Keratinocyte (primary cell): ENCODE results near the gene RBPJL. TPM values are rescaled to one million over a fixed set of nuclear protein-coding genes. Genes with fewer than 3 reads are reported as not detected.

Source experiments
- DNase-seq: peaks from one replicate; pipeline ENCODE4 v3.0.0-alpha.2; 2011; ENCODE audit warnings: low read depth, missing footprints, low spot score
- FAIRE-seq: peaks from 2 replicates; lab custom pipeline; 2011; peaks lifted over from hg19 to GRCh38; lab: Jason Lieb, UNC
- H2AFZ ChIP-seq: 2 replicates; pipeline ENCODE4 v1.6.0; 2012; ENCODE audit warnings: low read length, control low read depth, inconsistent platforms; ENCODE audit not compliant: control insufficient read depth
- H3K27ac ChIP-seq: 2 replicates; pipeline ENCODE4 v1.5.1; 2011; ENCODE audit warnings: low read length; ENCODE audit not compliant: control insufficient read depth, insufficient read depth
- H3K27me3 ChIP-seq: 3 replicates; pipeline ENCODE4 v1.6.0; 2011; ENCODE audit warnings: low read length; ENCODE audit not compliant: control insufficient read depth, insufficient read depth; ENCODE audit errors: extremely low read depth
- H3K36me3 ChIP-seq, 2 experiments: 2 replicates in 1 of 2; 3 replicates in 1 of 2; pipeline ENCODE4 v1.5.1; 2011; ENCODE audit warnings: low read length in 2 of 2, mild to moderate bottlenecking in 1 of 2; ENCODE audit not compliant: control insufficient read depth in 2 of 2, insufficient read depth in 2 of 2; ENCODE audit errors: extremely low read depth in 1 of 2
- H3K4me1 ChIP-seq: 3 replicates; pipeline ENCODE4 v1.5.1; 2011; ENCODE audit warnings: low read length; ENCODE audit not compliant: control insufficient read depth, insufficient read depth; ENCODE audit errors: extremely low read depth
- H3K4me2 ChIP-seq: 3 replicates; pipeline ENCODE4 v1.6.0; 2011; ENCODE audit warnings: low read depth, low read length; ENCODE audit not compliant: control insufficient read depth, insufficient read depth; ENCODE audit errors: extremely low read depth
- H3K4me3 ChIP-seq, 3 experiments: fragments of 200-600 bp in 1 of 3; sonication (generic) in 1 of 3; 2 replicates in 2 of 3; 3 replicates in 1 of 3; pipeline ENCODE4 v1.5.1; 2011 to 2016; ENCODE audit warnings: low read length in 3 of 3, mild to moderate bottlenecking in 3 of 3, control low read depth in 2 of 3, inconsistent platforms in 1 of 3, low read depth in 1 of 3, mixed read lengths in 1 of 3, mixed run types in 1 of 3, moderate library complexity in 1 of 3; ENCODE audit not compliant: control insufficient read depth in 2 of 3, insufficient read depth in 2 of 3; ENCODE audit errors: extremely low read depth in 1 of 3
- H3K79me2 ChIP-seq: 2 replicates; pipeline ENCODE4 v1.6.0; 2012; ENCODE audit warnings: low read length; ENCODE audit not compliant: control insufficient read depth, insufficient read depth
- H3K9ac ChIP-seq: 3 replicates; pipeline ENCODE4 v1.6.0; 2011; ENCODE audit warnings: low read length; ENCODE audit not compliant: control insufficient read depth, insufficient read depth; ENCODE audit errors: extremely low read depth
- H3K9me1 ChIP-seq: 3 replicates; pipeline ENCODE4 v1.6.0; 2011; ENCODE audit warnings: low read length; ENCODE audit not compliant: control insufficient read depth, insufficient read depth; ENCODE audit errors: extremely low read depth
- H3K9me3 ChIP-seq: 2 replicates; pipeline ENCODE4 v1.5.1; 2012; ENCODE audit warnings: low read depth, low read length; ENCODE audit not compliant: control insufficient read depth
- H4K20me1 ChIP-seq: 3 replicates; pipeline ENCODE4 v1.6.0; 2011; ENCODE audit warnings: low read length; ENCODE audit not compliant: control insufficient read depth, insufficient read depth; ENCODE audit errors: extremely low read depth
- EZH2 ChIP-seq: IDR thresholded peaks from one replicate; pipeline ENCODE4 v1.6.1; 2012; ENCODE audit warnings: inconsistent platforms, mild to moderate bottlenecking, low read length, moderate library complexity
- dilution Hi-C: fragments of 300-500 bp; cut with MboI; formaldehyde crosslinking; loops from one replicate; pipeline ENCODE4 v1.7.0; 2020; ENCODE audit warnings: low sequenced_read_pairs; ENCODE audit not compliant: extremely low pct_ligation_motif_present
- polyA plus RNA-seq, 5 experiments: library from polyadenylated mRNA; depleted of rRNA in 3 of 5; stranded (reverse) in 3 of 5; stranded (forward) in 1 of 5; unstranded in 1 of 5; fragments of >200 nt; gene quantifications; 1 replicate in 1 of 5; 2 replicates in 3 of 5; 3 replicates in 1 of 5; pipeline versions ENCODE4 v1.2.1 to v1.2.3, GENCODE V29; 2011 to 2012; ENCODE audit warnings: missing spikeins in 2 of 5, low read depth in 1 of 5, low replicate concordance in 1 of 5
- TF ChIP-seq, protein P1 (sequence below), 3 experiments: IDR thresholded peaks in 1 of 3; conservative IDR thresholded peaks in 1 of 3; optimal IDR thresholded peaks in 1 of 3; 2 replicates in 2 of 3; 3 replicates in 1 of 3; pipeline versions ENCODE3 to v1.5.1; 2011; ENCODE audit warnings: low read length in 3 of 3, mild to moderate bottlenecking in 3 of 3, moderate library complexity in 2 of 3, control low read depth in 1 of 3, inconsistent platforms in 1 of 3; ENCODE audit not compliant: insufficient read depth in 2 of 3; ENCODE audit errors: extremely low read depth in 1 of 3

Gene RBPJL
- polyA plus RNA-seq, 1 donor (not counting 4 experiments of a cell fraction or from before 2014, with no cell fraction given) = not detected

DNA sequence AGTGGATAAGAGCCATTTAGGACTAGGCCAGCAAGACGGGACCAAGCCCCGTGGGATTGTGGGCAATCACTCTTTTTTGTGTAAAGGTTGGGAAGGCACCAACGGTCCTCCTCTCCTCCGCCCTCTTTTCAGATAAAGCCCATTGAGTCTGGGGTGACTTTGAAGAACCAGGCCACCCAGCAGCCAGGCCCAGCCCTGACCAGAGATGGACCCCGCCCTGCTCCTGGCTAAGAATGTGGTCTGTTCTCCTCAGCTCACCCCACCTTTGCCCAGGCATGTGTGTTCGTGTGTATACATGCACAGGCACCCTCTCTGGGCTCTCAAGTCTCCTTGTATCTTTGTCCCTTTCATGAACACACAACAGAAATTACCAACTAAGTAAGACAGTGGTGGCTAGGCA is 32.4 kb downstream of the RBPJL start:
- TF ChIP-seq, protein P1, sequence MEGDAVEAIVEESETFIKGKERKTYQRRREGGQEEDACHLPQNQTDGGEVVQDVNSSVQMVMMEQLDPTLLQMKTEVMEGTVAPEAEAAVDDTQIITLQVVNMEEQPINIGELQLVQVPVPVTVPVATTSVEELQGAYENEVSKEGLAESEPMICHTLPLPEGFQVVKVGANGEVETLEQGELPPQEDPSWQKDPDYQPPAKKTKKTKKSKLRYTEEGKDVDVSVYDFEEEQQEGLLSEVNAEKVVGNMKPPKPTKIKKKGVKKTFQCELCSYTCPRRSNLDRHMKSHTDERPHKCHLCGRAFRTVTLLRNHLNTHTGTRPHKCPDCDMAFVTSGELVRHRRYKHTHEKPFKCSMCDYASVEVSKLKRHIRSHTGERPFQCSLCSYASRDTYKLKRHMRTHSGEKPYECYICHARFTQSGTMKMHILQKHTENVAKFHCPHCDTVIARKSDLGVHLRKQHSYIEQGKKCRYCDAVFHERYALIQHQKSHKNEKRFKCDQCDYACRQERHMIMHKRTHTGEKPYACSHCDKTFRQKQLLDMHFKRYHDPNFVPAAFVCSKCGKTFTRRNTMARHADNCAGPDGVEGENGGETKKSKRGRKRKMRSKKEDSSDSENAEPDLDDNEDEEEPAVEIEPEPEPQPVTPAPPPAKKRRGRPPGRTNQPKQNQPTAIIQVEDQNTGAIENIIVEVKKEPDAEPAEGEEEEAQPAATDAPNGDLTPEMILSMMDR (optimal IDR thresholded peaks at IDR 0.05 in 1 of 3, IDR thresholded peaks at IDR 0.05 in 1 of 3, conservative IDR thresholded peaks at IDR 0.05 in 1 of 3; ENCODE audit: extremely low read depth in 1 of 3, insufficient read depth in 2 of 3, low read length in 3 of 3) = no peak
- no peak for TF ChIP-seq EZH2
- Histone ChIP-seq H3K27me3 (no peaks in the 10 kb centered on the region), H3K4me1 (peaks cover 84% of the 10 kb centered on the region), H2AFZ (no peak overlapping the region), H3K27ac (peak overlapping the region; percentile 98), H3K36me3 (peaks cover 23 to 52% of the 10 kb centered on the region in 2 experiments), H3K4me2 (peak overlapping the region; percentile 55), H3K79me2 (peaks cover 80% of the 10 kb centered on the region), H4K20me1 (no peaks in the 10 kb centered on the region), H3K4me3 (peak overlapping the region in 1 of 3 experiments; percentile 1), H3K9me3 (no peaks in the 10 kb centered on the region), H3K9ac (peak overlapping the region; percentile 79), H3K9me1 (peaks cover 4% of the 10 kb centered on the region)
- DNase-seq (no peak), FAIRE-seq (peak; percentile 44)
- dilution Hi-C loops = no loop called here

GRCh38 chr20:45339799-45340198 is 33.2 kb downstream of the RBPJL start:
- no peak overlapping the region for H3K4me3 ChIP-seq
- H3K9ac ChIP-seq = peak overlapping the region; percentile 34

More at GRCh38 chr20:45339799-45340198, 33.2 kb downstream of the RBPJL start:
- Histone ChIP-seq H3K27me3 (no peaks in the 10 kb centered on the region), H4K20me1 (no peaks in the 10 kb centered on the region), H3K9me3 (no peaks in the 10 kb centered on the region), H3K36me3 (peaks cover 23 to 52% of the 10 kb centered on the region in 2 experiments), H3K4me1 (peaks cover 91% of the 10 kb centered on the region), H3K27ac (peak overlapping the region; percentile 98), H3K9me1 (peaks cover 4% of the 10 kb centered on the region), H3K4me2 (peak overlapping the region; percentile 55), H3K79me2 (peaks cover 84% of the 10 kb centered on the region), H2AFZ (no peak overlapping the region)
- DNase-seq (no peak), FAIRE-seq (no peak)
- dilution Hi-C loops = no loop called here
- TF ChIP-seq, protein P1 (optimal IDR thresholded peaks at IDR 0.05 in 1 of 3, IDR thresholded peaks at IDR 0.05 in 1 of 3, conservative IDR thresholded peaks at IDR 0.05 in 1 of 3; ENCODE audit: extremely low read depth in 1 of 3, insufficient read depth in 2 of 3, low read length in 3 of 3) = no peak
- no peak for TF ChIP-seq EZH2
